ENCODE data around the gene STARD6.

DNA sequence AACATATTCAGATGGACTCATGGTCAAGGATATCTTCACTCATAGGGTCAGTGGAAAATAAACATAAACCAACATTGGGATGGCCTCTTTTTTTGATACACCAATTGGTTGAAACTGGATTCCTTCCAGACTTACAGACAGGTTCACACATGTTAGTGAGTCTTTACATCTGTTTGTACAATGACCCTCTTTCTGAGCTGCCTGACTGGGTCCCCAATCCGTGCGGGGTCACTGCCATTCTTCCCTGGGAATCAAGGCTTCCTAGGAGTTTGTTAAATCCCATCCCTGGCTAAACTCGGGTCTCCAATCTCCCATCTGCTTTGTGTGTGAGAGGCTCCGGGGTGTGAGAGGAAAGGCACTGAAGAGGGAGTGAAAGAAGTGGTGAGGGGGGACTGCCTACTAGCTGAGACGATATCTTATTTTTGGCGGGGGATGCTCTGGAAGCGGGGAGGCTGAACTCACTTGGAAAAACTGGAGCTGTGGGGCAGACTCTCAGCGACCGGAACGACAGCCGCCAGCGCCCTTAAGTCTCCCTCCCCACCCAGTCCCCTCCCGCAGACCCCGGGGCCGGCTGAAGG lies 487 bp downstream of the STARD6 start:
- TF ChIP-seq, protein P1, sequence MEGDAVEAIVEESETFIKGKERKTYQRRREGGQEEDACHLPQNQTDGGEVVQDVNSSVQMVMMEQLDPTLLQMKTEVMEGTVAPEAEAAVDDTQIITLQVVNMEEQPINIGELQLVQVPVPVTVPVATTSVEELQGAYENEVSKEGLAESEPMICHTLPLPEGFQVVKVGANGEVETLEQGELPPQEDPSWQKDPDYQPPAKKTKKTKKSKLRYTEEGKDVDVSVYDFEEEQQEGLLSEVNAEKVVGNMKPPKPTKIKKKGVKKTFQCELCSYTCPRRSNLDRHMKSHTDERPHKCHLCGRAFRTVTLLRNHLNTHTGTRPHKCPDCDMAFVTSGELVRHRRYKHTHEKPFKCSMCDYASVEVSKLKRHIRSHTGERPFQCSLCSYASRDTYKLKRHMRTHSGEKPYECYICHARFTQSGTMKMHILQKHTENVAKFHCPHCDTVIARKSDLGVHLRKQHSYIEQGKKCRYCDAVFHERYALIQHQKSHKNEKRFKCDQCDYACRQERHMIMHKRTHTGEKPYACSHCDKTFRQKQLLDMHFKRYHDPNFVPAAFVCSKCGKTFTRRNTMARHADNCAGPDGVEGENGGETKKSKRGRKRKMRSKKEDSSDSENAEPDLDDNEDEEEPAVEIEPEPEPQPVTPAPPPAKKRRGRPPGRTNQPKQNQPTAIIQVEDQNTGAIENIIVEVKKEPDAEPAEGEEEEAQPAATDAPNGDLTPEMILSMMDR (IDR thresholded peaks at IDR 0.05) = no peak
- TF ChIP-seq POLR2A (IDR thresholded peaks at IDR 0.05) = no peak

Measured in vagina (tissue), 2 donors.